Measurements from ENCODE around the gene ZMIZ2.

Gene ZMIZ2

GRCh38 chr7:44757739-44758138 is 9.1 kb downstream of the ZMIZ2 start:
- FAIRE-seq (no peak), DNase-seq (ENCODE audit: insufficient read length, low spot score) (no peak)
- TF ChIP-seq POLR2A (IDR thresholded peaks at IDR 0.05; ENCODE audit: low read depth, low read length): no peak

- FAIRE-seq (no peak), DNase-seq (ENCODE audit: insufficient read length, low spot score) (no peak)
- no peak for TF ChIP-seq POLR2A (IDR thresholded peaks at IDR 0.05; ENCODE audit: low read depth, low read length)
These were observed 10.6 kb downstream of the ZMIZ2 start for GRCh38 chr7:44759246-44759645.

- DNase-seq (ENCODE audit: insufficient read length, low spot score) (no peak), FAIRE-seq (no peak)
- TF ChIP-seq POLR2A (IDR thresholded peaks at IDR 0.05; ENCODE audit: low read depth, low read length): no peak
These were observed 11.5 kb downstream of the ZMIZ2 start for GRCh38 chr7:44760034-44760580.

- FAIRE-seq (no peak), DNase-seq (ENCODE audit: insufficient read length, low spot score) (no peak)
- TF ChIP-seq POLR2A (IDR thresholded peaks at IDR 0.05; ENCODE audit: low read depth, low read length): no peak
These were observed 12.8 kb downstream of the ZMIZ2 start for GRCh38 chr7:44761207-44762161.

- no peak for FAIRE-seq
- DNase-seq (ENCODE audit: insufficient read length, low spot score): no peak
- 0 out of 2 replicates have a peak, but pooled peaks have one; percentile 27 for TF ChIP-seq POLR2A (IDR thresholded peaks at IDR 0.05; ENCODE audit: low read depth, low read length)
These were observed 13.7 kb downstream of the ZMIZ2 start for GRCh38 chr7:44762300-44762699.

- DNase-seq (ENCODE audit: insufficient read length, low spot score) (no peak), FAIRE-seq (no peak)
- no peak for TF ChIP-seq POLR2A (IDR thresholded peaks at IDR 0.05; ENCODE audit: low read depth, low read length)
These were observed 14.3 kb downstream of the ZMIZ2 start for GRCh38 chr7:44762726-44763522.

GRCh38 chr7:44764081-44764480 is 15.4 kb downstream of the ZMIZ2 start:
- TF ChIP-seq POLR2A (IDR thresholded peaks at IDR 0.05; ENCODE audit: low read depth, low read length): no peak
- no peak for FAIRE-seq
- DNase-seq (ENCODE audit: insufficient read length, low spot score): no peak

- no peak for DNase-seq (ENCODE audit: insufficient read length, low spot score)
- no peak for FAIRE-seq
- no peak for TF ChIP-seq POLR2A (IDR thresholded peaks at IDR 0.05; ENCODE audit: low read depth, low read length)
These were observed 16.3 kb downstream of the ZMIZ2 start for GRCh38 chr7:44764665-44765578.

- FAIRE-seq (no peak), DNase-seq (ENCODE audit: insufficient read length, low spot score) (no peak)
- TF ChIP-seq POLR2A (IDR thresholded peaks at IDR 0.05; ENCODE audit: low read depth, low read length): no peak
These were observed 17.1 kb downstream of the ZMIZ2 start for GRCh38 chr7:44765579-44766415.

GRCh38 chr7:44766416-44766801 is 17.8 kb downstream of the ZMIZ2 start:
- FAIRE-seq (no peak), DNase-seq (ENCODE audit: insufficient read length, low spot score) (no peak)
- no peak for TF ChIP-seq POLR2A (IDR thresholded peaks at IDR 0.05; ENCODE audit: low read depth, low read length)

- DNase-seq (ENCODE audit: insufficient read length, low spot score) (no peak), FAIRE-seq (no peak)
- TF ChIP-seq POLR2A (IDR thresholded peaks at IDR 0.05; ENCODE audit: low read depth, low read length): no peak
These were observed 18.7 kb downstream of the ZMIZ2 start for GRCh38 chr7:44767134-44767911.
